GM23248 (cell line): ENCODE measurements around the gene KRTAP17-1. TPM values are rescaled to one million over a fixed set of nuclear protein-coding genes. Genes with fewer than 3 reads are reported as not detected.

Experiments used
- DNase-seq: peaks from one replicate; pipeline ENCODE4 v3.0.0-alpha.2; 2015
- H2AFZ ChIP-seq: fragments of 200-600 bp; sonication (generic); 2 replicates; pipeline ENCODE4 v1.6.1; 2016; ENCODE audit warnings: antibody characterized with exemption
- H3F3A ChIP-seq: fragments of 200-600 bp; sonication (generic); 2 replicates; pipeline ENCODE4 v1.6.1; 2016; ENCODE audit warnings: mild to moderate bottlenecking, antibody characterized with exemption, mixed run types; ENCODE audit not compliant: insufficient read depth
- H3K27ac ChIP-seq: fragments of 200-600 bp; sonication (generic); 2 replicates; pipeline ENCODE4 v1.5.1; 2016; ENCODE audit warnings: mild to moderate bottlenecking
- H3K27me3 ChIP-seq: fragments of 200-600 bp; sonication (generic); replicated peaks from 2 replicates; pipeline ENCODE4 v1.6.1; 2016; ENCODE audit warnings: mild to moderate bottlenecking; ENCODE audit not compliant: insufficient read depth
- H3K36me3 ChIP-seq: fragments of 200-600 bp; sonication (generic); 2 replicates; pipeline ENCODE4 v1.6.1; 2016; ENCODE audit warnings: low read depth, mild to moderate bottlenecking
- H3K4me1 ChIP-seq: fragments of 200-600 bp; sonication (generic); 2 replicates; pipeline ENCODE4 v1.6.1; 2016; ENCODE audit warnings: mild to moderate bottlenecking; ENCODE audit not compliant: insufficient read depth
- H3K4me2 ChIP-seq: fragments of 200-600 bp; sonication (generic); one replicate; pipeline ENCODE4 v1.6.1; 2016; ENCODE audit warnings: mild to moderate bottlenecking; ENCODE audit not compliant: unreplicated experiment
- H3K4me3 ChIP-seq: fragments of 200-600 bp; sonication (generic); 2 replicates; pipeline ENCODE4 v1.5.1; 2016; ENCODE audit warnings: mild to moderate bottlenecking
- H3K79me2 ChIP-seq: fragments of 200-600 bp; sonication (generic); 2 replicates; pipeline ENCODE4 v1.6.1; 2016; ENCODE audit warnings: mild to moderate bottlenecking; ENCODE audit not compliant: insufficient read depth
- H3K9ac ChIP-seq: fragments of 200-600 bp; sonication (generic); 2 replicates; pipeline ENCODE4 v1.6.1; 2016; ENCODE audit warnings: mild to moderate bottlenecking
- H3K9me2 ChIP-seq: fragments of 200-600 bp; sonication (generic); 2 replicates; pipeline ENCODE4 v1.6.1; 2016; ENCODE audit warnings: mixed run types, mild to moderate bottlenecking, moderate library complexity; ENCODE audit not compliant: insufficient read depth
- H3K9me3 ChIP-seq: fragments of 200-600 bp; sonication (generic); one replicate; pipeline ENCODE4 v1.6.1; 2017; ENCODE audit warnings: low read depth
- H4K20me1 ChIP-seq: fragments of 200-600 bp; sonication (generic); 2 replicates; pipeline ENCODE4 v1.6.0; 2016; ENCODE audit not compliant: insufficient read depth
- EZH2 ChIP-seq: fragments of 200-600 bp; sonication (generic); IDR thresholded peaks from 2 replicates; pipeline ENCODE4 v1.6.1; 2018; ENCODE audit warnings: antibody characterized with exemption, mild to moderate bottlenecking; ENCODE audit not compliant: insufficient read depth, poor library complexity, severe bottlenecking
- EZH2phosphoT487 ChIP-seq: fragments of 200-600 bp; sonication (generic); IDR thresholded peaks from 2 replicates; pipeline ENCODE4 v1.6.1; 2018; ENCODE audit warnings: antibody characterized with exemption, moderate library complexity, mild to moderate bottlenecking, low read depth; ENCODE audit not compliant: insufficient read depth
- WGBS, 2 experiments: methylation state at CpG; one replicate each; pipeline ENCODE4 v1.1.6; 2015 to 2017; ENCODE audit warnings: low lambda C conversion rate in 2 of 2, low coverage in 1 of 2; ENCODE audit errors: missing lambda C conversion rate in 2 of 2; 5-methylcytosine and 5-hydroxymethylcytosine counted together
- in situ Hi-C: fragments of 300-500 bp; cut with MboI; formaldehyde crosslinking; loops from 2 replicates; pipeline ENCODE4 v1.15.0; 2020
- polyA plus RNA-seq: library from polyadenylated mRNA; unstranded; fragments of >200 nt; fragmentation: Nextera tagmentation; extraction: Ambion mirVana; gene quantifications from 2 replicates; pipeline ENCODE4 v1.2.1, GENCODE V29; 2016
- total RNA-seq: library from RNA; depleted of rRNA; stranded (reverse); fragments of >200 nt; shearing (Covaris generic); gene quantifications from 2 replicates; pipeline ENCODE4 v1.2.3, GENCODE V29; 2014

KRTAP17-1 gene
- total and polyA plus RNA-seq, 2 experiments from 2014 or later: not detected

GRCh38 chr17:41322094-41322902 lies 6.8 kb upstream of the KRTAP17-1 start:
- H3K4me1 ChIP-seq: peaks cover 9% of the 10 kb centered on the region
- 23 to 24% methylated on average over 5 of the region's 5 CpGs for WGBS, 2 experiments
- no peaks in the 10 kb centered on the region for H3F3A ChIP-seq
- peaks cover 3% of the 10 kb centered on the region for H3K9me3 ChIP-seq
- in situ Hi-C loops: loop anchor here (10.0 kb wide), 1 partner anchor 417 kb away; no protein-coding TSS in a partner anchor
- H3K79me2 ChIP-seq: no peaks in the 10 kb centered on the region
- no peak for TF ChIP-seq EZH2phosphoT487
- TF ChIP-seq EZH2: no peak
- no peak overlapping the region for H3K27ac ChIP-seq
- no peak overlapping the region for H3K4me2 ChIP-seq
- no peak overlapping the region for H3K4me3 ChIP-seq
- H3K36me3 ChIP-seq: no peaks in the 10 kb centered on the region
- no peaks in the 10 kb centered on the region for H4K20me1 ChIP-seq
- peak; percentile 82 for DNase-seq
- no peak overlapping the region for H3K9ac ChIP-seq
- H3K27me3 ChIP-seq: no peaks in the 10 kb centered on the region
- H2AFZ ChIP-seq: peak overlapping the region; percentile 85
- H3K9me2 ChIP-seq: no peaks in the 10 kb centered on the region

DNA sequence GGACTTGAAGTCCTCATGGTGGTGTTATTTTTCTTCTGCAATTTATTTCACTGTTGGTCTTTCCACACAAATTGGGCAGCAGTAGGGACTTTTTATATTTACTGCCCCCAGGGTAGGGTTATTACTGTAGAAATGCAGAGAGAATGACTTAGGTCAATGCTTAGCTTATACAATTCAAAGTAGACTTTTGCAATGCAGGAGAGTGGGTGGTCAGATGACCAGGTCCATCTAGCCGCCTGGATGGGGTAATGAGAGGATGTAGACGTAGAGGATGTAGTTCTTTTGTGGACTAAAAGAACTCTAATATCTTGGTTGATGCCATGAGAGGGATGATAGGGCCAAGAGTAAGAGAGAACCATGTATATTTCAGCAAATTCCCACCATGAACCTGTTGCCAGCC lies 2.7 kb upstream of the KRTAP17-1 start:
- in situ Hi-C loops: no loop called here
- H3K4me3 ChIP-seq: no peak overlapping the region
- no peaks in the 10 kb centered on the region for H4K20me1 ChIP-seq
- no peak for TF ChIP-seq EZH2phosphoT487
- no peak for TF ChIP-seq EZH2
- H3F3A ChIP-seq: no peaks in the 10 kb centered on the region
- H3K36me3 ChIP-seq: no peaks in the 10 kb centered on the region
- DNase-seq: no peak
- H3K27ac ChIP-seq: no peak overlapping the region
- no peak overlapping the region for H3K4me2 ChIP-seq
- peaks cover 3% of the 10 kb centered on the region for H3K9me3 ChIP-seq
- peaks cover 9% of the 10 kb centered on the region for H3K4me1 ChIP-seq
- no peaks in the 10 kb centered on the region for H3K27me3 ChIP-seq
- no peak overlapping the region for H3K9ac ChIP-seq
- 85 to 93% methylated on average over 2 of the region's 2 CpGs for WGBS, 2 experiments
- no peaks in the 10 kb centered on the region for H3K79me2 ChIP-seq
- no peaks in the 10 kb centered on the region for H3K9me2 ChIP-seq
- H2AFZ ChIP-seq: no peak overlapping the region

DNA sequence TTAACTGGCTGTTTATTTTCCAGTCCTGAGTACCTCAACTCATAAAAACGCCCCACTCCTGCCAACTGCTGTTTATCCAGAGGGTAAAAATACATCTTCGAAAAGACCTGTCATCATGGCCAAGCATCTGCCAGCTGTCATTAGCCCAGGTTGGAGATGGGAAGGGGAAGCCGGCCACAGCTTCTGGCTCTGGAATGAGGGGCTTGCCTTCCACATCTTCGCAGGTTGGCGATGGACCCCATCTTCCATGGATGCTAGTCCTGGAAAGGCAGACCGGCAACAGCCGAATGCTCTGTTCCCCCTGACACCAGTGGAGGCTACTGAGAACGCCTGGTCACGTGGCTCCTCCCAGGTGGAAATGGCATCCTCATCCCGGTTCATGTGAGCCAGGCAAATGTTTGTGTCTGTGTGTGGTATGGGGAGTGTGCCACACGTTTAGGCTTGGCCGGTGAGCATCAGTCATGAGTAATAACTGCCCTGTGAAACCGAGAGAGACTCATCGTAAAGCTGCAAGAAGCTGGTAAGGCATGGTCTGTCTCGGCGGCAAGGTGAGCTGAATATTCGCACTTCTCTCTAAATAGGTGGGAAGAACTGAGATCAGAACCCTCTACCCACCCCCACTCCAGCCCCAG lies 420 bp upstream of the KRTAP17-1 start:
- TF ChIP-seq EZH2phosphoT487: no peak
- TF ChIP-seq EZH2: no peak
- no peaks in the 10 kb centered on the region for H3K27me3 ChIP-seq
- no peak overlapping the region for H3K27ac ChIP-seq
- H3K36me3 ChIP-seq: no peaks in the 10 kb centered on the region
- no peak overlapping the region for H3K4me2 ChIP-seq
- H3F3A ChIP-seq: no peaks in the 10 kb centered on the region
- no peaks in the 10 kb centered on the region for H3K79me2 ChIP-seq
- H3K4me3 ChIP-seq: no peak overlapping the region
- H4K20me1 ChIP-seq: no peaks in the 10 kb centered on the region
- H3K4me1 ChIP-seq: no peaks in the 10 kb centered on the region
- H3K9me3 ChIP-seq: peaks cover 3% of the 10 kb centered on the region
- in situ Hi-C loops: no loop called here
- H3K9ac ChIP-seq: no peak overlapping the region
- 79% methylated on average over 17 of the region's 17 CpGs for WGBS, 2 experiments
- H2AFZ ChIP-seq: no peak overlapping the region
- no peak for DNase-seq
- no peaks in the 10 kb centered on the region for H3K9me2 ChIP-seq

- WGBS, 2 experiments: 75 to 85% methylated on average over 1 of the region's 1 CpG
- no peaks in the 10 kb centered on the region for H3K9me3 ChIP-seq
- no peaks in the 10 kb centered on the region for H3K79me2 ChIP-seq
- no peak overlapping the region for H3K27ac ChIP-seq
- in situ Hi-C loops: no loop called here
- H3K9ac ChIP-seq: no peak overlapping the region
- TF ChIP-seq EZH2phosphoT487 (no peak), EZH2 (no peak)
- no peaks in the 10 kb centered on the region for H3F3A ChIP-seq
- H4K20me1 ChIP-seq: no peaks in the 10 kb centered on the region
- no peak overlapping the region for H2AFZ ChIP-seq
- no peaks in the 10 kb centered on the region for H3K27me3 ChIP-seq
- H3K9me2 ChIP-seq: peaks cover 3% of the 10 kb centered on the region; the same call in 1 of the 2 replicates
- no peak for DNase-seq
- H3K4me2 ChIP-seq: no peak overlapping the region
- no peaks in the 10 kb centered on the region for H3K36me3 ChIP-seq
- H3K4me1 ChIP-seq: no peaks in the 10 kb centered on the region
- no peak overlapping the region for H3K4me3 ChIP-seq
Observed at GRCh38 chr17:41311111-41311510, 4.4 kb downstream of the KRTAP17-1 start.
